Measurements from ENCODE around the gene INO80C.

DNA sequence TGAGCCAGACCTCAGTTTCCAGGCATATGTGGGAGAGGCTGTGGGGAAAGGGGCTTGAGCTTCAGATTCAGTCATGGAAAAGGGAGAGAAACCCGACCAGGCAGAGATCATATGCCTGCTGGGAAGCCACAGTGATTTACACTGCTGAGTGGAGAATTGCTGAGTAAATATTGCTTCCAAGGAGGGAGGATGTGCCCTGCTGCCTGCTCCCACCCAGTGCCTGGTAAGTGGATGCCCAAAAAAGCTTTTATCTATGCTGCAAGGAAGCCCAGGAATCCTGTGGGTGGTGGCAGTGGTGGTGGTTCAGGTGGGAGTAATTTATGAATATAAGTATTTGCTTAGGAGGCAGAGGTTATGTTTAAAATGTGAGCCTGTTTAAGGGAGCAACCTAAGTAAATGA lies 39.5 kb downstream of the INO80C start:
- TF ChIP-seq, protein P1, sequence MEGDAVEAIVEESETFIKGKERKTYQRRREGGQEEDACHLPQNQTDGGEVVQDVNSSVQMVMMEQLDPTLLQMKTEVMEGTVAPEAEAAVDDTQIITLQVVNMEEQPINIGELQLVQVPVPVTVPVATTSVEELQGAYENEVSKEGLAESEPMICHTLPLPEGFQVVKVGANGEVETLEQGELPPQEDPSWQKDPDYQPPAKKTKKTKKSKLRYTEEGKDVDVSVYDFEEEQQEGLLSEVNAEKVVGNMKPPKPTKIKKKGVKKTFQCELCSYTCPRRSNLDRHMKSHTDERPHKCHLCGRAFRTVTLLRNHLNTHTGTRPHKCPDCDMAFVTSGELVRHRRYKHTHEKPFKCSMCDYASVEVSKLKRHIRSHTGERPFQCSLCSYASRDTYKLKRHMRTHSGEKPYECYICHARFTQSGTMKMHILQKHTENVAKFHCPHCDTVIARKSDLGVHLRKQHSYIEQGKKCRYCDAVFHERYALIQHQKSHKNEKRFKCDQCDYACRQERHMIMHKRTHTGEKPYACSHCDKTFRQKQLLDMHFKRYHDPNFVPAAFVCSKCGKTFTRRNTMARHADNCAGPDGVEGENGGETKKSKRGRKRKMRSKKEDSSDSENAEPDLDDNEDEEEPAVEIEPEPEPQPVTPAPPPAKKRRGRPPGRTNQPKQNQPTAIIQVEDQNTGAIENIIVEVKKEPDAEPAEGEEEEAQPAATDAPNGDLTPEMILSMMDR (IDR thresholded peaks at IDR 0.05; ENCODE audit: low read length), result no peak
- TF ChIP-seq EZH2phosphoT487 (IDR thresholded peaks at IDR 0.05; ENCODE audit: low read length) (no peak), EZH2 (optimal IDR thresholded peaks at IDR 0.05; ENCODE audit: low read depth, low read length) (no peak)
